GM21528 (cell line): ENCODE results near the gene ADAMTS2.

Experiments
- ATAC-seq: cut with Tn5 transposase; IDR thresholded peaks from one replicate; pipeline ENCODE4 v1.9.1; 2021; ENCODE audit warnings: mild to moderate bottlenecking, moderate library complexity; ENCODE audit not compliant: unreplicated experiment, low FRiP score

ADAMTS2 gene

DNA sequence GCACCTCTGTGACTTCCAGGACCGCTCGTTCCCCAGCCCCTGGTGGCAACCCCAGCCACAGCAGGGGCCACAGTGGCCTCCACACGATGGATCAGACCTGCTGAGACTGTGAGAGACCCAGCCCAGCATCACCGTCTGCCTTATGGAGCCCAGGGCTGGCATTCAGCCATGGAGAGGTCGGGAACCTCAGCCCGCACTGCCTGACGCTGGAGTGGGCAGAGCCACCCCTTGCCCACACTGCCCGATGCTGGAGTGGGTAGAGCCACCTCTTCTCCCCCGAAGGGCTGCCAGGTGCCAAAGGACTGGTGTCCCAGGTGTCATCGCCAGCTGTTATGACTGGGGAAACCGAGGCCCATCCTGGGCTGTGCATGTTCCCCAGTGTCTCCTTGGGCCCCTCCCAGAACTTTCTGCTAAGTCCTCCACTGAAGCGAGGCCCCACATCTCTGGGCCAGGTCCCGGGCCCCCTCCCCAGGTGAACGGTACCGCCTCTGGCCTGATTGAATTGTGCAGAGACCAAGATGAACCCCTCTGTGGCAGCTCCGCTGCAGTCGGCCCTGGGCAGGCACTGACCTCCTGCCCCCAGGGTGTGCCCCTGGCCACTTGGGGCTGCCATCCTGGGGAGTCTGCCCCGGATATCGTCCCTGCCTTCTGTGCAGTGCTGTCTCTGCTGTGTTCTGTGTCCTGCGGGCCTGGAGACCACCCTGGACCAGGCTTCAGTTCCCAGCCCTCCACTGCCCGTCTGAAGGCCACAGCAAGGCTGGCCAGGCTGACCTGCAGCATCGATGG lies 137.1 kb downstream of the ADAMTS2 start:
- no peak for ATAC-seq

DNA sequence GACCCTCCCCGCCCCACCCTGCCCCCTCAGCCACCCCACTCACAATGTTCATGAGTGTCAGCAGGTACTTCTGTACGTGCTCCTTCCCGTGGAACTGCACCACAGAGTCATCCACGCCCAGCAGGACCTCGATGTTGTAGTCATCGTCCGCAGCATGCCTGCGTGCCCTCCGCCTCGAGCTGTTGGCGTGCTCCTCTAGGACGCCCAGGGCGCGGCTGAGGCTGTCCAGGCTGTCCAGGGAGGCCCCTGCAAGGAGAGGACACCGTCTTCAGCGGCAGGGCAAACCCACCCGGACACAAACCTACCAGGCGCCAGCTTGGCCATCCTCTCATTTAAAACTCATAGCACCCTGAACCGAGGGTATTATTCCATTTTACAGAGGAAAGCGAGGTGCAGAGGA lies 137.8 kb downstream of the ADAMTS2 start:
- ATAC-seq, result no peak

- ATAC-seq, result no peak
These were observed 138.9 kb downstream of the ADAMTS2 start for GRCh38 chr5:179206366-179206765.

DNA sequence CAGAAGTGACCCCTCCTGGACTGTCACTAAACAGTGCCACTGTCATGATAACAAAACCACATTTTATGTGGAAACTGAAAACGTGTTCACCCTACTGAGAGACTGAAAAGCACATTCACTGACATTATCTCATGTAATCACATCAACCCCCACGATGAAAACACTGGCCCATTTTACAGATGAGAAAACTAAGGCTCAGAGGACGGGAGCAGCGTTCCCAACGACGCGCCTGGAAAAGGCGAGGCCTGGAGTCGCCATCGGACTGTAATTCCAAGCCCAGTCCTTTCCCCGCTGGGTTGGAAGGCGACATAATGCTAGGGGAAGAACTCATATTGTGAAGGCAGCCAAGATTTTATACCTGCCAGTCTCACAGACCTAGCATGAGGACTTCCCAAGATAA lies 140.0 kb downstream of the ADAMTS2 start:
- no peak for ATAC-seq

- no peak for ATAC-seq
These were observed 140.7 kb downstream of the ADAMTS2 start for GRCh38 chr5:179204572-179204971.

DNA sequence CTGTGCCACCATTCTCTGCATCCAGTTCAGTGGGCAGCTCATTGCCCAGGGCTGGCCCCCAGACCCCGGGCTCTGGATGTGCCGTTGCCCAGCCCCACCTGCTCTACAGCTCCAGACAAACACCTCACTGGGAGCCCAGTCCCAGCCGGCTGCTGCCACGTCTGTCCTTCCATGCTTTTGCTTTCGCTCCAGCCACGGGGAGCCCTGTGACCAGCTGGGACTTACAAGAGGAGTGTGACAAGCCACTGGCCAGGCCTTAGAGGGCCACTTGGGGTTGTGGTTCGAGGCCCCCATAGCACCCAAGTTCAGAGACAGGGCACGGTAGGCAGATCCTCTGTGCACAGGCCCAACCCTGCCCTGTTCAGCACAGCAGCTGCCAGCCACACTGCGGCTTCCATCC lies 142.0 kb downstream of the ADAMTS2 start:
- ATAC-seq, result no peak

DNA sequence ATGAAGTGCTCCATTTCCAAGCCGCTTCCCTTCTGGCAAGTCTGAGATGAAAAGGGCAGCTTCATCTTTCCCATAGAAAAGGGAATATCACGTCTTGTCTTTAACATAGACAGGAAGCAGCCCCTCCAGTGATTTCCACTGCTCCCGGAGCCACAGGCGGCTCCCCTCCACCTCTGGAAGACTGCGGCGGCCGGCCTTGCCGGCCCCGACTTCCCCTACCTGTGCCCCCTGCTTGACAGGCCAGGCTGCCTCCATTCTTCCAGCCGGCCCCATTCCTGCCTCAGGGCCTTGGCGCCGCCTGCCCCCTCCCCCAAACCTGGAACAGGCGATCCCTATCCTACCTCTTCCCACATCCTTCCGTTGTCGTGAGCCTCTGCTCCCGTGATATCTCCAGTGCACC lies 143.3 kb downstream of the ADAMTS2 start:
- no peak for ATAC-seq

DNA sequence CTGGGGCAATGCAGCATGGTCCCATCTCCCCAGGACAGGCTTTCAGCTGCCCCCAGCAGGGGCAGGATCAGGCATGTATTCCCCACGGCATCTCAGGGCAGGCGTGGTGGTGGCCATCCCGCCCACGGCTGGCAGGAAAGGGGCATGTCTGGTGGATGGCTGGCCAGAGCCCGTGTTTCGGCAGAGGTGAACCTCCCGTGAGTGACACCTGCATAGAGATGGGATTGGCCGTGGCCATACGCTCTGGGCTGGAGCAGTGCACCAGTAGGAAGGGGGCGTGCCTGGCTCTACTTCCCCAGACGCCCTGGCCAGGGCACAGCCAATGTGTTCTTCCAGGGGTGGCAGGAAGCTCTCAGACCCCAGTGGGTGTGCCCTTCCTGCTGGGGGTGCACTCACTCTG lies 146.0 kb downstream of the ADAMTS2 start:
- ATAC-seq, result no peak

- ATAC-seq, result no peak
These were observed 146.4 kb downstream of the ADAMTS2 start for GRCh38 chr5:179198825-179199224.

GRCh38 chr5:179196405-179197079 lies 148.7 kb downstream of the ADAMTS2 start:
- ATAC-seq, result no peak

- ATAC-seq, result no peak
These were observed 149.5 kb downstream of the ADAMTS2 start for GRCh38 chr5:179195561-179196404.

DNA sequence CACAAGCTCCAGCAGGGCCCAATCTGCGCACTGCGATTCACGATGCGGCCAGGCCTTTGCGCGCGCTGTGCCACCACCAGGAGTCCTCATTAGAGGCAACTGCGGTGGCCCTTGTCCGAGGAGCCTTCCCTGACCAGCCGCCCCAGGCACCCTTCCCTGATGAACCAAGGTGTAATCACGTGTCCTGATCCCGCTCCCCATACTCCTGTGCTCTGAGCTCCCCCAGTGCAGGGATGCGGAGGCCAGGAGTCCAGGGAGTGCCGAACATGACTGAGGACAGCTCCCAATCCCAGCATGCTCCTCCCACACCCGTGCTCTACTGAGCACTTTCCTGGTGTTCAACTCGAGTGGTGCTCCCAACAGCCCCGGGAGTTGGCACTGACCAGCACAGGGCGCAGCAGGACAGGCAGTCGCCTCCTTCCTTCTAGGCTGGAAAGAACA lies 150.3 kb downstream of the ADAMTS2 start:
- ATAC-seq, result no peak

DNA sequence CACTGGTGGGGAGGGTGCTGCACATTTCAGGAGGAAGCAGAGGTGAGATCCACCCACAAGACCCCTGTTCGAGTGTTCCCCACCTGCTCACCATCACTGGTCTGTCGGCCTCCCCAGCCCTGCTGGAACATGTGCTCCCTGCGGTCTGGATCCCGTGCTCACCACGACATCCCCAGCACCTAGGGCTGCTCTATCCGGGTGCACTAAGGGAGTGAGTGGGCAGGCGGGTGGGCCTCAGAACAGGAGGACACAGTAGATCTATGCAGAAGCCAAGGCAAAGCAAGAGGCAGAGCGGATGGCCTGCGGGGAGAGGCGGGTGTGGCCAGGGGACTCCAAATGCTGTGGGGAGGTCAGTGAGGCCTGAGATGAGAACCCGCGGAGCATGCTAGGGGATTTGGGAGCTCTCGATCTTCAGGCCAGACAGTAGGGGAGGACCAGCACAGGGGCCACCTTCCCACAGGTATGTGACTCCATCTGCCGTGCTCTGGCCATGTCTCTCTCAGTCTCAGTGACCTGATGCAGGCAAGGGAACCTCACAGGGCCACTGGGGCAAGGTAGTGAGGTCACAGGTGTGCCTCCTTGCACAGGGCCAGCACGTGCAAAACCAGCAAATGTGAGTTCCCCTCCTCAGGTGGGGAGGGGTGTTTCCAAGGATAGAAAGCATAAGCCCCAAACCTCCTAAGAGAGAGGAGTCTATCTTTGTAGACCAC lies 150.9 kb downstream of the ADAMTS2 start:
- ATAC-seq, result no peak

DNA sequence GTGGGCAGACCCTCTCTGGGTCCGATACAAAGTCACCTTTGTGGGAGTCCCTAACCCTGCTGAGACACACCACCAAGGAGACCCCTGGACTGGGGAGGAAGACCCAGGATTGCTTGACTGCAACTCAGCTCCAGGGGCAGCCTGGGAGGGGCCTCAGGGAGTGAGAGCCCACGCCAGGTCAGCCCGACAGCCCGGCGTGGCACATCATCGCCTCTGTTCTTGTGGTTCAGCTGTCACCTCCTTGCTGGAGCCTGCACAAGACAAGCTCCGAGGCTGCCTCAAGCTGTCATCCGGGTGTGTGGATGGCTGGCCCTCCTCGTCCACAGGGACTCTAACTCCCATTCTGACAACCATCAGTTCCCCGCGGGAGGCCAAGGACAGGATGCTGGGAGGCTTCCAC lies 151.5 kb downstream of the ADAMTS2 start:
- no peak for ATAC-seq

DNA sequence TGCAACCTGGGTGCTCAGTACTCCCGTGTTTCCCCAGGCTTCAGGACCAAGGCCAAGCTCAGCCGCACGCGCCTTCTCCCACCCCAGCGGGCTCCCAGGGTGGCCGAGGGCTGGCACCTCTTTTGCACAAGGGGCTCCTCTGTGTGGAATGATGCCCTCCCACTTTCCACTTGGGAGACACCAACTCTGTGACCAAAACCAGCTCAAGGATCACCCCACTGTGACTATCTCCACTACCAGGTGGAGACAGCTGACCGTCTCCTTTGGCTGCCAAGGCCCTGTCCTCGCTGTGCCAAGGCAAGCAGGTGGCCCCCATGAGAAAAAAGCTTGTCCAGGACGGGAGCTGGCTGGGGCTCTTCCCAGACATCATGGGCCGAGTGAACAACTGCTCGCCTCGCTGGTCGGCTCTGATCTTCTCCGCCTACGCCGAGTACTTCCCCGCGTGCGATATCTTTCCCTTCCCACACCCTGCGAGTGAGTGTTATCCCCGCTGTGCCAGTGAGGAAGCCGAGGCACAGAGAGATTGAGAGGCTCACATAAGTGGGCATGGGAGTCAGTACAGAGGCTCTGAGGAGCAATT lies 152.3 kb downstream of the ADAMTS2 start:
- ATAC-seq, result no peak

- ATAC-seq, result no peak
These were observed 152.9 kb downstream of the ADAMTS2 start for GRCh38 chr5:179192185-179192890.

- no peak for ATAC-seq
These were observed 153.6 kb downstream of the ADAMTS2 start for GRCh38 chr5:179191506-179192184.

- no peak for ATAC-seq
These were observed 154.3 kb downstream of the ADAMTS2 start for GRCh38 chr5:179190851-179191505.

- ATAC-seq, result no peak
These were observed 156.6 kb downstream of the ADAMTS2 start for GRCh38 chr5:179188636-179189035.
